Measurements from ENCODE around the gene GRIN3A.

The GRIN3A gene

GRCh38 chr9:101533334-101534204 lies 204.9 kb downstream of the GRIN3A start, which contains the start of gene RNF20:
TSS of gene RNF20 (plus strand) at chr9:101533853. CDS start at chr9:101535424, 1,571 bp downstream.
- Mint-ChIP-seq H3K4me1 (ENCODE audit: low read depth in 2 of 2) (peaks cover 11 to 13% of the 10 kb centered on the region in 2 donors), H3K27ac (peak within 1 kb of the TSS; percentile 99), H3K4me3 (peak within 1 kb of the TSS; percentile 89 to 90), H3K27me3 (peaks cover 0 to 10% of the 10 kb centered on the region in 2 donors), H3K9me3 (no peaks in the 10 kb centered on the region), H3K36me3 (ENCODE audit: insufficient read depth) (peaks cover 13% of the 10 kb centered on the region)
- DNase-seq (peak; percentile 98 to 100 (median 99)), ATAC-seq (replicated peaks) (peak; percentile 93)

DNA sequence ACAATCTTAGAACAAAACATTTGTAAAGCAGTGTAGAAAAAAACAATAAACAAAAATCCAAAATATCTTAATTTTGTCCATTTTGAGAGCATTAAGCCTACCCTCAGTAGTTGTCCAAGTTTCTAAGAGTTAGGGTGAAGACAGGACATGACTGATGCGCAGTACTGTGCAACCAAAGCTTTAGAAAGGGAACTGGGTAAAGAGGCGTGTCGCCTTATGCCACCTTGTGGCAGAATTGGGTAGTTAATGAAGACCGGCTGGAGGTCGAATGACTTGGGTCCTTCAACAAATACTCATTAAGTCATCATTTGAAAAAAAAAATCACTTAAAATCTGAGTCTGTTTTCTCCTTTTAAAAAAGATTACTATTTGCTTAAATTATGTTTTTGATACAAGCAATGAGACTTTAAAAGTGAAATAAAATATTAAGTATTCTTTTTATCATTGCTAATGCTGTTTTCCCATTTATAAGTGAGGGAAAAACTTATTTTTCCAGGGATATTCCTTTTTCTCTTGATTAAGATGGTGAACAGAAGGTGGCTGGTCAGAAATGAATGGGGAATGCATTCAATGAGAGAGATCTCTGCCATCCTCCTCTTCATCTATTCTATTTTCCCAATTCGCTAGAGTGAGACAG lies 208.3 kb downstream of the GRIN3A start:
- Mint-ChIP-seq H3K4me1 (ENCODE audit: low read depth in 2 of 2) (peaks cover 6 to 9% of the 10 kb centered on the region in 2 donors), H3K27ac (no peak overlapping the region), H3K36me3 (ENCODE audit: insufficient read depth) (peaks cover 13% of the 10 kb centered on the region), H3K4me3 (no peak overlapping the region), H3K9me3 (no peaks in the 10 kb centered on the region), H3K27me3 (peaks cover 5 to 28% of the 10 kb centered on the region in 2 donors)
- ATAC-seq (replicated peaks) (peak; percentile 39), DNase-seq (peak; percentile 62 to 68 (median 63))

DNA sequence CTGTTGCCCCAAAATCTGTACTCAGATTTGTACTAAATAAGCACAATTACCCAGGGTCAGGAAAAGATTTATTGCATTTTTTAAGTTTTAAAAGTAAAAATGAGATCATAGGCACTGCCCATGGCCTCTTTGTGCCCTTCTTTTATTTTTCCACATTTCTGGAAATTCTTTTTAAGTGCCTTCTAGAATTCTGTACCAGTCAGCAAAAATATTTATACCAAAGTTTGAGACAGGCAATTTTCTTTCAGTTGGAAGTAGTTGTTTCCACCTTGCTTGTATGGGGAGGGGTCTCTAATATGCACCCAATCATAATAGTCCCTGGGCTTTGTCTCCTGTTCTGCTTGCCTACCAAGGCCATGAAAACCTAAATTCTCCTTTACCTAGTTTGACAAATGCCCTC lies 210.4 kb downstream of the GRIN3A start:
- no peak overlapping the region for H3K4me3 Mint-ChIP-seq
- no peaks in the 10 kb centered on the region for H3K9me3 Mint-ChIP-seq

GRCh38 chr9:101527066-101527465 lies 211.4 kb downstream of the GRIN3A start:
- H3K36me3 Mint-ChIP-seq (ENCODE audit: insufficient read depth) = no peaks in the 10 kb centered on the region
- H3K4me1 Mint-ChIP-seq (ENCODE audit: low read depth in 2 of 2) = no peaks in the 10 kb centered on the region
- peaks cover 36 to 59% of the 10 kb centered on the region in 2 donors for H3K27me3 Mint-ChIP-seq
- no peak for DNase-seq
- no peak for ATAC-seq (replicated peaks)
- no peaks in the 10 kb centered on the region for H3K9me3 Mint-ChIP-seq
- H3K4me3 Mint-ChIP-seq = no peak overlapping the region
- no peak overlapping the region for H3K27ac Mint-ChIP-seq

More for the DNA sequence above, 210.4 kb downstream of the GRIN3A start:
- Mint-ChIP-seq H3K27me3 (peaks cover 27 to 50% of the 10 kb centered on the region in 2 donors), H3K27ac (no peak overlapping the region), H3K36me3 (ENCODE audit: insufficient read depth) (peaks cover 1% of the 10 kb centered on the region), H3K4me1 (ENCODE audit: low read depth in 2 of 2) (peaks cover 0 to 3% of the 10 kb centered on the region in 2 donors)
- no peak for ATAC-seq (replicated peaks)
- no peak for DNase-seq

DNA sequence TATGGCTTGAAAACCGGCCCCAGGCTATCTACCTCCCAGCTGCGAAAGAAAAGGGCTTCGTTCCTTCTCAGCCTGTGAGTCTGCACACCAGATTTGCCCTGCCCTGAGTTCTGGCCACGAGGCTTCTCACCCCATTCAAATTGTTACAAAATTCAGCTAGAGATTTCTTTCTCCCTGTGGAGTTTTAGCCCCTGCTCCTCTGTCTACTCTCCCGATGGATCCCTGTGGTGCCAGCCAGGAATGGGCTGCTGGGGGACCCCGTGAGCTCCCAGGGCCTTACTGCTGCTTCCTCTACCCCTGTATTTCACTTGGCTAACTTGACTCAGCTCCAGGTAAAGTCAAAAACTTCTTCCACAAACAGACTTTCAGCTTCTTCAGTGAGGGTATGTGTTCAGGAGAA lies 214.1 kb downstream of the GRIN3A start:
- H3K27ac Mint-ChIP-seq = no peak overlapping the region
- no peaks in the 10 kb centered on the region for H3K4me1 Mint-ChIP-seq (ENCODE audit: low read depth in 2 of 2)
- no peaks in the 10 kb centered on the region for H3K36me3 Mint-ChIP-seq (ENCODE audit: insufficient read depth)
- no peak overlapping the region for H3K4me3 Mint-ChIP-seq
- no peaks in the 10 kb centered on the region for H3K9me3 Mint-ChIP-seq
- ATAC-seq (replicated peaks) = no peak
- peaks cover 54 to 73% of the 10 kb centered on the region in 2 donors for H3K27me3 Mint-ChIP-seq
- no peak for DNase-seq
